SU-DHL-6 (cell line): ENCODE measurements around the gene STK32A.

Experiments
- H2AFZ ChIP-seq: fragments of 200-600 bp; sonication (generic); 2 replicates; pipeline ENCODE4 v1.6.1; 2014; ENCODE audit warnings: low read depth, mild to moderate bottlenecking, moderate library complexity, mixed read lengths, antibody characterized with exemption, low read length; ENCODE audit not compliant: severe bottlenecking
- H3F3A ChIP-seq: fragments of 200-600 bp; shearing (Covaris generic); 2 replicates; pipeline ENCODE4 v1.6.0; 2016; ENCODE audit warnings: antibody characterized with exemption, mild to moderate bottlenecking; ENCODE audit not compliant: insufficient read depth
- H3K27ac ChIP-seq: fragments of 200-600 bp; sonication (generic); 2 replicates; pipeline ENCODE4 v1.5.1; 2016; ENCODE audit warnings: low read depth, mild to moderate bottlenecking, low read length, moderate library complexity, mixed read lengths
- H3K27me3 ChIP-seq: fragments of 200-600 bp; sonication (generic), shearing (Covaris generic); 2 replicates; pipeline ENCODE4 v1.6.0; 2014; ENCODE audit warnings: mild to moderate bottlenecking, low read length
- H3K36me3 ChIP-seq: fragments of 200-600 bp; sonication (generic); 2 replicates; pipeline ENCODE4 v1.6.1; 2014; ENCODE audit warnings: mild to moderate bottlenecking, low read length, mixed read lengths
- H3K4me2 ChIP-seq: fragments of 300-600, 200-600 bp; shearing (Covaris generic), sonication (generic); 2 replicates; pipeline ENCODE4 v1.6.0; 2014; ENCODE audit warnings: low read length, low read depth, mild to moderate bottlenecking; ENCODE audit not compliant: poor library complexity, severe bottlenecking
- H3K4me3 ChIP-seq: fragments of 200-600 bp; sonication (generic); 2 replicates; pipeline ENCODE4 v1.5.1; 2014; ENCODE audit warnings: antibody characterized with exemption, low read length, mild to moderate bottlenecking, mixed read lengths; ENCODE audit not compliant: insufficient read depth, poor library complexity, severe bottlenecking
- H3K79me2 ChIP-seq: fragments of 200-600 bp; sonication (generic); 2 replicates; pipeline ENCODE4 v1.6.1; 2014; ENCODE audit warnings: mild to moderate bottlenecking, low read length, moderate library complexity; ENCODE audit not compliant: insufficient read depth
- H3K9ac ChIP-seq: fragments of 200-600 bp; sonication (generic); 2 replicates; pipeline ENCODE4 v1.7.0; 2014; ENCODE audit warnings: mild to moderate bottlenecking, low read length
- H3K9me2 ChIP-seq: fragments of 200-600 bp; sonication (generic); replicated peaks from 2 replicates; pipeline ENCODE4 v1.6.1; 2014; ENCODE audit warnings: low read length; ENCODE audit not compliant: insufficient read depth
- H3K9me3 ChIP-seq: fragments of 200-600 bp; sonication (generic); 2 replicates; pipeline ENCODE4 v1.6.1; 2014; ENCODE audit warnings: low read length, mixed read lengths; ENCODE audit not compliant: insufficient read depth
- H4K20me1 ChIP-seq: fragments of 200-600 bp; sonication (generic); 2 replicates; pipeline ENCODE4 v1.6.1; 2014; ENCODE audit warnings: low read depth, mild to moderate bottlenecking, antibody characterized with exemption, low read length, moderate library complexity, mixed read lengths
- CTCF ChIP-seq: fragments of 200-600 bp; sonication (generic); IDR thresholded peaks from one replicate; pipeline ENCODE4 v1.5.1; 2017; ENCODE audit warnings: antibody characterized with exemption, mild to moderate bottlenecking, low read length, moderate library complexity; ENCODE audit not compliant: insufficient read depth, poor library complexity, severe bottlenecking
- EZH2phosphoT487 ChIP-seq: fragments of 200-600 bp; sonication (generic), shearing (Covaris generic); conservative IDR thresholded peaks from 2 replicates; pipeline ENCODE4 v1.6.1; 2018; ENCODE audit warnings: mild to moderate bottlenecking, antibody characterized with exemption, low read length, moderate library complexity, mixed read lengths

Gene STK32A

GRCh38 chr5:147189109-147189424 is 45.8 kb upstream of the STK32A start:
- H3K4me3 ChIP-seq, result no peak overlapping the region
- no peaks in the 10 kb centered on the region for H3K79me2 ChIP-seq
- no peaks in the 10 kb centered on the region for H3K36me3 ChIP-seq
- H3K9me3 ChIP-seq, result no peaks in the 10 kb centered on the region
- H3F3A ChIP-seq, result no peaks in the 10 kb centered on the region
- H3K27ac ChIP-seq, result no peak overlapping the region
- H3K9me2 ChIP-seq, result no peaks in the 10 kb centered on the region
- no peaks in the 10 kb centered on the region for H3K27me3 ChIP-seq
- no peaks in the 10 kb centered on the region for H4K20me1 ChIP-seq
- H3K9ac ChIP-seq, result no peak overlapping the region
- H3K4me2 ChIP-seq, result no peak overlapping the region
- TF ChIP-seq CTCF (no peak), EZH2phosphoT487 (no peak)
- H2AFZ ChIP-seq, result no peak overlapping the region

- no peak overlapping the region for H3K9ac ChIP-seq
- H4K20me1 ChIP-seq, result no peaks in the 10 kb centered on the region
- no peaks in the 10 kb centered on the region for H3F3A ChIP-seq
- H3K4me2 ChIP-seq, result no peak overlapping the region
- no peak overlapping the region for H3K4me3 ChIP-seq
- no peaks in the 10 kb centered on the region for H3K27me3 ChIP-seq
- no peaks in the 10 kb centered on the region for H3K36me3 ChIP-seq
- no peak overlapping the region for H2AFZ ChIP-seq
- H3K9me3 ChIP-seq, result no peaks in the 10 kb centered on the region
- no peak for TF ChIP-seq EZH2phosphoT487
- no peak for TF ChIP-seq CTCF
- no peaks in the 10 kb centered on the region for H3K79me2 ChIP-seq
- no peak overlapping the region for H3K27ac ChIP-seq
- H3K9me2 ChIP-seq, result no peaks in the 10 kb centered on the region
Measured at GRCh38 chr5:147190331-147190730, 44.5 kb upstream of the STK32A start.

- H4K20me1 ChIP-seq, result no peaks in the 10 kb centered on the region
- no peaks in the 10 kb centered on the region for H3K79me2 ChIP-seq
- H3K27ac ChIP-seq, result no peak overlapping the region
- no peak overlapping the region for H3K9ac ChIP-seq
- no peaks in the 10 kb centered on the region for H3K9me2 ChIP-seq
- no peaks in the 10 kb centered on the region for H3K36me3 ChIP-seq
- TF ChIP-seq EZH2phosphoT487 (no peak), CTCF (no peak)
- no peaks in the 10 kb centered on the region for H3K9me3 ChIP-seq
- H3K27me3 ChIP-seq, result no peaks in the 10 kb centered on the region
- H2AFZ ChIP-seq, result no peak overlapping the region
- no peak overlapping the region for H3K4me2 ChIP-seq
- H3F3A ChIP-seq, result no peaks in the 10 kb centered on the region
- H3K4me3 ChIP-seq, result no peak overlapping the region
Measured at GRCh38 chr5:147193123-147193522, 41.7 kb upstream of the STK32A start.

- Histone ChIP-seq H3K79me2 (no peaks in the 10 kb centered on the region), H2AFZ (no peak overlapping the region), H3K27ac (no peak overlapping the region), H3F3A (no peaks in the 10 kb centered on the region), H4K20me1 (no peaks in the 10 kb centered on the region), H3K36me3 (no peaks in the 10 kb centered on the region), H3K27me3 (no peaks in the 10 kb centered on the region), H3K4me2 (no peak overlapping the region), H3K9ac (no peak overlapping the region), H3K9me3 (no peaks in the 10 kb centered on the region), H3K9me2 (no peaks in the 10 kb centered on the region), H3K4me3 (no peak overlapping the region)
- no peak for TF ChIP-seq CTCF
- no peak for TF ChIP-seq EZH2phosphoT487
Measured at GRCh38 chr5:147200004-147200403, 34.8 kb upstream of the STK32A start.
